ENCODE results near the gene MYOT.

Gene MYOT

GRCh38 chr5:137896560-137896959, 28.9 kb downstream of the MYOT start:
- DNase-seq (ENCODE audit: extremely low read depth, low read depth): no peak
- H3K4me3 ChIP-seq (replicated peaks; ENCODE audit: low read depth, low read length): no peak overlapping the region
- TF ChIP-seq CTCF (IDR thresholded peaks at IDR 0.05; ENCODE audit: low read depth, low read length, missing control alignments): no peak

- TF ChIP-seq CTCF (IDR thresholded peaks at IDR 0.05; ENCODE audit: low read depth, low read length, missing control alignments): no peak
- H3K4me3 ChIP-seq (replicated peaks; ENCODE audit: low read depth, low read length): no peak overlapping the region
- DNase-seq (ENCODE audit: extremely low read depth, low read depth): no peak
These were observed 31.8 kb downstream of the MYOT start for GRCh38 chr5:137899493-137899892.

GRCh38 chr5:137901011-137901817, 33.6 kb downstream of the MYOT start:
- no peak for TF ChIP-seq CTCF (IDR thresholded peaks at IDR 0.05; ENCODE audit: low read depth, low read length, missing control alignments)
- no peak overlapping the region for H3K4me3 ChIP-seq (replicated peaks; ENCODE audit: low read depth, low read length)
- no peak for DNase-seq (ENCODE audit: extremely low read depth, low read depth)

- no peak for TF ChIP-seq CTCF (IDR thresholded peaks at IDR 0.05; ENCODE audit: low read depth, low read length, missing control alignments)
- H3K4me3 ChIP-seq (replicated peaks; ENCODE audit: low read depth, low read length): no peak overlapping the region
- DNase-seq (ENCODE audit: extremely low read depth, low read depth): no peak
These were observed 34.9 kb downstream of the MYOT start for GRCh38 chr5:137902408-137903133.

GRCh38 chr5:137914758-137915157, 47.1 kb downstream of the MYOT start:
- no peak for DNase-seq (ENCODE audit: extremely low read depth, low read depth)
- H3K4me3 ChIP-seq (replicated peaks; ENCODE audit: low read depth, low read length): no peak overlapping the region
- TF ChIP-seq CTCF (IDR thresholded peaks at IDR 0.05; ENCODE audit: low read depth, low read length, missing control alignments): no peak

GRCh38 chr5:137916923-137917322, 49.3 kb downstream of the MYOT start:
- no peak for TF ChIP-seq CTCF (IDR thresholded peaks at IDR 0.05; ENCODE audit: low read depth, low read length, missing control alignments)
- DNase-seq (ENCODE audit: extremely low read depth, low read depth): no peak

More at GRCh38 chr5:137916923-137917322, 49.3 kb downstream of the MYOT start:
- no peak overlapping the region for H3K4me3 ChIP-seq (replicated peaks; ENCODE audit: low read depth, low read length)

All from HFF-Myc (cell line).